Epithelial cell of prostate (primary cell): ENCODE measurements around the gene CFAP73.
"Not testable (repeated sequence)": the region's sequence is repeated elsewhere in the genome, so short reads cannot be mapped to it uniquely, and the experiment has no call there.

Experiments used
- DNase-seq: peaks from one replicate; pipeline ENCODE4 v3.0.0-alpha.2; 2011; ENCODE audit warnings: low read depth, low spot score
- H3K27ac ChIP-seq: fragments of 450-650 bp; 2 replicates; pipeline ENCODE4 v1.5.1; 2017; ENCODE audit warnings: mild to moderate bottlenecking

The CFAP73 gene

DNA sequence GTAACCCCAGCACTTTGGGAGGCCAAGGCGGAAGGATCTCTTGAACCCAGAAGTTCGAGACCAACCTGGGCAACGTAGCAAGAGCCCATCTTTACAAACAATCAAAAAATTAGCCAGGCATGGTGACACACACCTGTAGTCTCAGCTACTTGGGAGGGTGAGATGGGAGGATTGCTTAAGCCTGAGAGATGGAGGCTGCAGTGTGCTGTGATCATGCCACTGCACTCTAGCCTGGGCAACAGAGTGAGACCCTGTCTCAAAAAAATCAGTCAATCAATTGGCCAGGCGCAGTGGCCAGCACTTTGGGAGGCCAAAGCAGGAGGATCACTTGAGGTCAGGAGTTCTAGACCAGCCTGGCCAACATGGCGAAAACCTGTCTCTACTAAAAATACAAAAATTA, 57.3 kb downstream of the CFAP73 start:
- H3K27ac ChIP-seq, DNase-seq: not testable (repeated sequence)

DNA sequence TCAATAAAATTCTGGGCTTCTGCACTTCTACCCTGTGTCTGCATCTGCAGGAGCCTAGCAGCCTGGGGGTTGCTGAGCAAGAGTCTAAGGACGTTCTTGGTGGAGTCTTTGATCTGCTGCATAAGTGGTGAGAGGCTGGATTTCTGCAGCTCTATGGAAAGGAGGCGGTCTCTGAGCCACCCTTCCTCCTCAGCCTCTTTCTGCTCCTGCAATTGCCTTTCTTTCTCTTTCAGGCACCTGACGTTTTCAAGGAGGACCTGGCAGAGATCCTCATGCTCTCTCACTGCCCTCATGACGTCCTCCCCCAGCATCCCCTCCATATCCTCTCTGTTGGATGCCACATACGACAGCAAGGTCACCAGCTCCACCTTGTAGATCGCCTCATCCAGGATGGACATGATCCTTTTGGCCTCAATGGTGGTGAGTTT, 58.1 kb downstream of the CFAP73 start:
- H3K27ac ChIP-seq = no peak overlapping the region
- no peak for DNase-seq

DNA sequence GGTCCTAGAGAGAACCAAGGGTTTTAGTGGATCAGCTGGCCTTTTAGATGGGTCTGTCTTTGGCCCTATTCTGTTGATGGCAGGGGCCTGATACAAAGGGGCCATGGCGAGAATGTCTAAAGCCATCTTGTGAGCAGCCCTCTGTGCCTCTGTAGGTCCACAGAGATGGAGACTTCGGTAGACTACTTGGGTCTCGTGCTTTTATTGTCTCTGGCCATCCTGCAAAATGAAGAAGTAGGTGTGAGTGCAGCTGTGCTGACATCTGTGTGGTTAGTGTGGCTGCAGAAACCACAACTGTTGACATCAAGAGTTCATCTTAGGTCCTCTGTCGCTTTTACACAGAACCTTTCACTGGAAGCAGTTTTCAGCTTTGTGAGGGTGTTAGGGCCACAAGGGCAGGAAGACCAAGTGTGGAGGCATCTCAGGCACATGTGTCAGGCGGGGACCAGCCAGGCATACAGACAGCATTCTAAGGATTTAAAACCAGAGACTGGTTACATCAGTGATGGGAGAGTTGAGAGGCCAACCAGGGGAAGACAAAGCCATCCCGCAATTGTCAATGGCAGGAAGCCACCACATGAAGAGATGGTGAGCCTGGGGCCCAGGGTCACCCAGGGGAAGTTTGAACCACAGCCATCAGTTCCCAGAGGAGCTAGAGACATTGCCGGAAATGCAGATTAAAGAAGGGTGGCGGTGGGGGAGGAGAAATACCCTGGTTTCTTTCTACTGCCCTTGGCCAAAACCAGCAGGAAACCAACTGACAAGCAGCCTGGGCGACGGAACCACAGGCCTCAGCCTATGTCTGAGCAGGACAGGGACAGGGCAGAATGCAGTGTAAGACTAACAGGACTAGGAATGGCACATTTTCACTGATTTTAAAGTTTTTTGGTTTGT, 58.8 kb downstream of the CFAP73 start:
- DNase-seq = no peak
- H3K27ac ChIP-seq = no peak overlapping the region
